HG03097 (cell line): ENCODE results near the gene OR52E6.
A peak's percentile ranks its signal among the peaks of the same experiment; 100 is the strongest.

Experiments used
- ATAC-seq: cut with Tn5 transposase; IDR thresholded peaks from one replicate; pipeline ENCODE4 v1.9.1; 2021; ENCODE audit not compliant: unreplicated experiment, low FRiP score

Gene OR52E6

DNA sequence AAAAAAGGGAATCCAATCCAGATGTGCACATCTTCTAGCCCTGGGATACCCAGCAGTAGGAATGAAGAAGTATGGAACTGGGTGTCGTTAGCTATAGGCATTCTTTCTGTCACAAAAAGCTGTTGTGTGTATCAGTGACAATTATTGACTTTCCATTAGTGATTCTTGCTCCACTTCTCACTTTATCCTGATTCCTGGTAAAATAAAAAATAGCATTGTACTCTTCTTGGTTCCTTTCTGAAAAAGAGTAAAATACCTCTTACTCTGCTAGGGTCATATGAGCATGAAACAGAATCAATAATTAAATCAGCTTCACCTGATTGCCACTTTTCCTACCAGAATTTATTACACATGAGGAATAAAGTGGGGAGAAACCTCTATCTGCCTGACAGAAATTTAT is at the start of gene OR52E6:
OR52E6 (minus strand) TSS at position 101 of the 400 bp plus-strand sequence; CDS start at position 101, 0 bp downstream.
- ATAC-seq = no peak

DNA sequence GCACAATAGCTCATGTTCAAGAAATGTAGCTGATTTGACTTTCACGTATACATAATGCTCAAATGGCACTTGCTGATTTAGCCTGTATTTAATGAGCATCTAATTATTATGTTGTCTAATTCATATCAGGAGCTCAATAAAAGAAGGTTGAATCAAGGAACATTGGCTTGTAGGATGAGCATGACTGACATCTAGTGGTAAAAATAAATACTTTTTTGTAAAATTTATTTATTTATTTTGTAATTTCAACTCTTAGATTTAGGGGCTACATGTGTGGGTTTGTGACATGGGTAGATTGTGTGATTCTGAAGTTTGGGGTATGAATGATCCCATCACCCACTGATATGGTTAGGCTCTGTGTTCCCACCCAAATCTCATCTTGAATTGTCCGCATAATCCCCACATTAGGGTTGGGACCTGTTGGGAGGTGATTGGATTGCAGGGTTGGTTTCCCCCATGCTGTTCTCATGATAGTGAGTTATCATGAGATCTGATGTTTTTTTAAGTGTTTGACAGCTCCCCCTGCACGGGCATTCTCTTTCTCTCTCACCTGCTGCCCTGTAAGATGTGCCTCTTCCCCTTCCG is 49.6 kb upstream of the OR52E6 start:
- no peak for ATAC-seq

DNA sequence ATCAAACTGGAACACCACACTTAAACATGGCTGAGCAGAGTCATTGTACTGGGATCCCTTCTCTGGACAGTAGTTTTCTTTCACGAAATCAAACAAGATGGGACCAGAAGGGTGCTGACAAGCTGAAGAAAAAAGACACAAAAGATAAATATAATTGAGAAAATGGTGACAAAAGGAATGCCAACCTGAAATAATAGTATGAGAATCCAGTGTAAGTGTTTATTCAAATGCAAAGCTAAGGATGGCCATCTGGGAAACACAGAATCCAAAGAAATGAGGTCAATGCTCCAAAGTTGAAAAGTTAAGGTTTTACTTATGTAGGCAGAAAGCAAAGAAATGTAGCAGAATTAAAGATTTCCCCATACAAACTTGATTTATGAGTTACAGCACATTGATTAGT is 46.0 kb upstream of the OR52E6 start:
- ATAC-seq = no peak

DNA sequence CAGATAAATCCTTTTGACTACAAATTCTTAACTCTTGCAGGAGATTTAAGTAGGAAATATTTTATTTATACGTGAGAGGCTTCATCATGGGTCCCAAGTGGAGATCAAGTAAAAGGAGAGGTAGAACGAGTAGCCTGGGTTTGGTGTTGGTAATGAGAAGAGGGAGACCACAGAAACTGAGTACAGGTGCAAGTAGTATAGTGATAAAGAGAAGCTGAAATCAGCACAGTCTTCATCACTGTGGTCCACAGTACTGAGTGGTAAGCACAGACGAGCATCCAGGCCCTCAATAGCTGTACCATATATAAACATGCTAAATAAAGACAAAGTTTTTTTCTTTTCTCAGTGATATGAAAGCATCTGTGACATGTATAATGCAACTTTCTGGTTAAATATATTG is 45.5 kb upstream of the OR52E6 start:
- ATAC-seq = no peak

DNA sequence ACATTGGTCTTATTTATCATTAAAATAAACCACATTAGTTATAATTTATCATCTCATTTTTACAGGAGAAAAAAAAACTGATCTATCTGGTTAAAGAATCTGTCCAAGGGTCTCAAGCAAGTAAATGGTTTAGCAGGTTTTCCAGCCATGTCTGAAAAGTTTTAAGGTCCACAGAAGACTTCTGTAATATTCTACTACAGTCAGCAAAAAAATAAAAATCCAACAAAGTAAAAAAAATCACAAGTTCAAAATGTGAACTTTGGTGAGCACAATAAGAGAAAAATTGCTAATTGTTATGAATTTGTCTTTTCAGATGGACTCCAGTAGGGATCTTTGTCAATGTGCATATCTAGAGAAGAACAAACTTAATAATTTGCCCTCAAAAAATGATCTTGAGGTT is 40.1 kb upstream of the OR52E6 start:
- ATAC-seq = no peak

DNA sequence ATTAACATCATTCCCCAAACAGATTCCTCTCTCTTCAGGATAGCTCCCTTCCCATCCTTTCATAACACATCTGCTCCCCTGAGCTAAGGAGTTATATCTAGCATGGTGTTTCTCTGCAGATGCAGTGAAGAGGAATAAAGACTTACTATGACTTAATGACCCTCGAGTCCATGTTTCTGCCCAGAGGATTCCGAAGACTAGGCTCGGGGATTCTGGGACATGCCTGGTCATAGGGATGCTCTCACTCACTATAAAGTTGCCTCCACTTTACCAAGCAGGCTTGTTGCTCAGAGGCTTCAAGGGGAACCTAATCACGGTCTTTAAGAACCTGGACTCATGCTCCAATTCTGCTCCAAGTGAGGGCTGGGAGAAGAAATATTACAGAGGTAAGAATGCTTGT is 38.6 kb upstream of the OR52E6 start, which contains the start of gene OR52E4:
OR52E4 (plus strand) TSS at position 301 of the 400 bp plus-strand sequence. CDS start 3,664 bp downstream, outside the sequence.
- no peak for ATAC-seq

DNA sequence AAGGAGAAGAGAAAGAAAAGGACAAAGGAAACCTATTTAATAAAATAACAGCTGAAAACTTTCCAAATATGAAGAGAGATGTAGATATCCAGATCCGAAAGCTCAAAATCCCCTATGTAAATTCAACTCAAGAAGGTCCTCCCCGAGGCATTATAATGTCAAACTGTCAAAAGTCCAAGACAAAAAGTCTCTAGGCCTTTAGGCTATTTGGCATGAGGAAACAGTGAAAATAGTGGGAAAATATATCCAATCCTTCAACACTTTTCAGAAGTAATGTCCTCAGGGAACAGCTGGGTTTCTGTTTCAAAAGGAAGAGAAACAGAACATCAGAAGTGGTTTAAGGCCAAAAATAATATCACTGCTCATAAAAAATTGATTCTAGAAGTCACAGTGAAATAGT is 36.9 kb upstream of the OR52E6 start:
- no peak for ATAC-seq

DNA sequence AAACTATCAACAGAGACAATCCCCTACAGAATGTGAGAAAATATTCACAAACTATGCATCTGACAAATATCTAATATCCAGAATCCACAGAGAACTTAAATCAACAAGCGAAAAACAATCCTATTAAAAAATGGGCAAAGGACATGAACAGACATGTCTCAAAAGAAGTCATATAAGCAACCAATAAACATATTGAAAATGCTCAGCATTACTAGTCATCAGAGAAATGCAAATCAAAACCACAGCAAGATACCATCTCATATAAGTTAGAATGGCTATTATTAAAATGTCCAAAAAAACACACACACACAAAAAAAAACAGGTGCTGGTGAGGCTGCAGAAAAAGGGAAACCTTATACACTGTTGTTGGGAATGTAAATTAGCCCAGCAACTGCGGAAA is 24.1 kb upstream of the OR52E6 start:
- no peak for ATAC-seq

DNA sequence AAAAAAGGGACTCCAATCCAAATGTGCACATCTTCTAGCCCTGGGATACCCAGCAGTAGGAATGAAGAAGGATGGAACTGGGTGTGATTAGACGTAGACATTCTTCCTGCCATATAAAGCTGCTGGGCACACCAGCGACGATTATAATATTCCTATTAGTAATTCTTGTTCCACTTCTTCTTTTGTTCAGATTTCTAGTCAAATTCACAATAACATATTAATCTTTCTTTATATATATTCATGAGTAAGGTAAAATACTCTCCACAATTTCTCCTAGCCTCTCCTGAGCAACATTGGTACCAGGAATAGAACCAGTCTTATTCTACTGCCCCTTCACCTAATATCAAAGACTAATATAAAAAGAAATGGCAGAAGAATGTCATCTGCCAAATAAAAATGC is 15.9 kb upstream of the OR52E6 start, which contains the start of gene OR52E8:
OR52E8 (minus strand) TSS at position 101 of the 400 bp plus-strand sequence; CDS start at position 101, 0 bp downstream.
- no peak for ATAC-seq

DNA sequence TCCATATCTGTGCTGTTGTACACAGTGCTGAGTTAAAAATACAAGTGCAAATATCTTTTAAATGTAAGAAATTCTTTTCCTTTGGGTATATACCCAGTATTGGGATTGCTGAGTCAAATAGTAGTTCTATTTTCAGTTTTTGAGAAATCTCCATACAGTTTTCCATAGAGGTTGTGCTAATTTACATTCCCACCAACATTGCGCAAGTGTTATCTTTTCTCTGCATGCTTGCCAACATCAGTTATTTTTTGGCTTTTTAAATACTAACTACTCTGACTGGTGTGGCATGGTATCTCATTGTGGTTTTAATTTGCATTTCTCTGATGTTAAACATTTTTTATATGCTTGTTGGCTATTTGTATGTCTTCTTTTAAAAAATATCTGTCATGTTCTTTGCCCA is 9.3 kb upstream of the OR52E6 start:
- ATAC-seq = no peak

DNA sequence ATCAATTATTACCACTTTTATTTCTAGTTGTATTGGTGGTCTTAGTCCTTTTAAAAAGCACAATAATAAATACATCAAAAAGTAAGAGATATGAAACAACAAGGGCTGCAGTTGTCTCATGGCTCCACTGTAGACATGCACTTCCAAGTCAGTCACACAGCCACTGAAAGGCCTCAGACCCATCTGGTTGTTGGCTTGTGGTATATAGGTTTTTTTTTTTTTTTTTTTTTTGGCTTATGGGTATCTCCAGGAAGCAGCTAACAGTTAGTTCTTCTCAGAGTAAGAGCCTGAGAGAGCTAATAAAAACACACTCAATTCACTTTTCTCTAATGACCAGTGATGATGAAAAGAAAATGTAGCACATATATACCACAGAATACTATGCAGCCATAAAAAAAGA is 6.0 kb upstream of the OR52E6 start:
- ATAC-seq = no peak

DNA sequence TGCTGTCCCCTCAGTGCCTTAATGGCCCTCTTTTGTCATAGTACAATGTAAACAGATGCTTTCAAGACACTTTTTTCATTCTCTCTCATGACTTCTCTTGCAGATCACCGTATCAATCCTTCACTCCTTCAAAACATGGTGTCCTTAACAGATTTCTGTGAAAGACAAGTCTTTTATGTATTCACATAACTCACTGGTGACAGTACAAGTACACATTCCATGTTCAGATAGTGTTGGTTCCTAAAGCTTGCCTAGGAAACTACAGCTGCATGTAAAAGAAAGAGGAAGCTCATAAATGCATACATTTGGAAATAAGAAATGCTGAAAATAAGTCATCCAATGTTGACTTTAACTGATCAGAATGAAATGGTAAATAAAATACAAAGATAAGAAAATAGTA is 5.0 kb upstream of the OR52E6 start:
- no peak for ATAC-seq

DNA sequence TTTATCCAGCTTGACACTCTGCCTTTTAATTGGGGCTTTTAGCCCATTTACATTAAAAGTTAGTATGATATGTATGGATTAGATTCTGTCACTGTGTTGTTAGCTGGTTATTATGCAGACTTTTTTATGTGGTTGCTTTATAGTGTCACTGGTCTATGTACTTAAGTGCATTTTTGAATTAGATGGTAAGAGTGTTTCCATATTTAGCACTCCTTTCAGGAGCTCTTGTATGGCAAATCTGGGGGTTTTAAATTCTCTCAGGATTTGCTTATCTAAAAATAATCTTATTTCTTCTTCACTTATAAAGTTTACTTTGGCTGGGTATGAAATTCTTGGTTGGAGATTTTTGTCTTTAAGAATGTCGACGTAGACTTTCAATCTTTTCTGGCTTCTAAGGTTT is 4.0 kb downstream of the OR52E6 start:
- no peak for ATAC-seq

DNA sequence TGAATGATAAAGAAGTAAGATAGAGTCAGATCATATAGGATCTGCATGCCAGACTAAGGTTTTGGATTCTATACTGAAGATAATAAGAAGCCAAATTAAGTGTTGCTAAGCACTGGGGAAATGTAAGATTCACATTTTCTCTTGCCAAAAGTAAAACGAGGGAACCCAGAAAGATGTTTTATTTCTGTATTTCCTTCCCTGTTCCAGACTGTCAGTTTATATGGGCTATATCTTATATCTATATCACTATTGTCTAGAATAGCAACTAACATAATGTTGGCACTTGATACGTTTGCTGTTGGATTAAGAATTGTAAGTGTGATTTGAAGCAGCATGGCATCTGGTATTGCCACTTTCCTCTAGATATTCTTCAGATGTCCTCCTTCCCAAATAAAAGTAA is 8.3 kb downstream of the OR52E6 start:
- no peak for ATAC-seq

DNA sequence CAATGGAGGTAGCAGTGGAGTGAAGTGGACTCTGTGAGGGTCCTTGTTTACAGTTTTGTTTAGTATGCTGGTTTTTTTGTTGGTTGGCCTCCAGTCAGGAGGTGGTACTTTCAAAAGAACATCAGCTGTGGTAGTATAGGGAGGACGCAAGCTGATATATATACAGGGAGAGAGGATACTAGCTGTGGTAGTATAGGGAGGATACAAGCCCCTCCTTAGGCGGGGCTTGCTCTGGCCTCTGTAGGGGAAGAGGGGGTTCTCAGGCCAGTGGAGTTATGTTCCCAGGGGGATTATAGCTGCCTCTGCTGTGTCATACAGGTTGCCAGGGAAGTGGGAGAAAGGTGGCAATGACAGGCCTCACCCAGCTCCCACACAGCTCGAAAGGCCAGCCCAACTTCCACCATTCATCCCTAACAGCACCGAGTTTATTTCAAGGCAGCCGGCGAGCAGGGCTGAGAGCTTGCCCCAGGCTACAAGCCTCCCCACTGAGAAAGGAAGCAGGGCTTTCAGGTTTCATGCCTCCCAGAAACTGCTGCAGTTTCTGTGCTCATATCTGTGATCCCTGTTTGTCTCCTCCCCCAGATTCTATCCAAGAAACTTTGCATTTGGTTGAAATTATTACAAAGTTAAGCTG is 10.4 kb downstream of the OR52E6 start:
- ATAC-seq = no peak

DNA sequence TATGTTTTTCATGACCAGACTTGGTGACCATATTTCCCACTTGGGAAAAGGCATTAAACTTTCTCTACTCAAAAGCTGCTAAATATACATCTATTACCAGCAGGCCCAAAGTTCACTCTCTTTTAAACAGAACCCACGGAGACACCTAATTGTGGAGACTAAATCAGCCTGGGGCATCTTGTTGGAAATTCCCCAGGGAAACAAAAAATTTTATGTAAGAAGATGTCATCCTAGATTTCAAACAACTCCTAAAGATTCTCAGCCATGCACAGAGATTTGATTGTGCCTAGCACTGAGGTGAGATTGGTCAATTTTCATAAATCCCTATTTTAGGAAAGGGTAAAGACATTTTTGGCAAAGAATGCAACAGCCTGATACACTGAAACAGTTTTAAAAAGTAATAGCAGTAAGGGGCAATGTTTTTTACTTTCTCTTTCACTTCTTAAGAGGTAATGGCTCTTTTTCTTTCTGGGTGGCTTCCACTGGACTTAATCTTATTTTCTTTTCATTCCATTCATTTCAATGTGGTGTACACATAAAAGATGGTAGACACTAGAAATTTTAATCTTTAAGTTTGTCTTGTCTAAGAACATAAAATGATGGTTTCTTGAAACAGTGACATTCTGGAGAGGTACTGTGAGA is 23.3 kb downstream of the OR52E6 start:
- peak; percentile 56 for ATAC-seq

DNA sequence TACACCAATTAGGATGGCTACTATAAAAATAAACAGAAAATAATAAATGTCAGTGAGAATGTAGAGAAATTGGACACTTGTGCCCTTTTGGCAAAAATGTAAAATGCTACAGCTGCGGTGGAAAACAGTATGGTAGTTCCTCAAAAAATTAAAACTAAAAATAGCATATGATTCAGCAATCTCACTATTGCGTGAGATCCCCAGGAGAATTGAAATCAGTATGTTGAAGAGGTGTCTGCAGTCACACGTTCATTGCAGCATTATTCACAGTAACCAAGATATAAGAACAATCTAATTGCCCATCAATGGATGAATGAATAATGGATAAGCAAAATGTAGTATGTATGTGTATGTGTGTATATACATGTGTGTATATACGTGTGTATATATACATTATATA is 26.2 kb downstream of the OR52E6 start:
- no peak for ATAC-seq

DNA sequence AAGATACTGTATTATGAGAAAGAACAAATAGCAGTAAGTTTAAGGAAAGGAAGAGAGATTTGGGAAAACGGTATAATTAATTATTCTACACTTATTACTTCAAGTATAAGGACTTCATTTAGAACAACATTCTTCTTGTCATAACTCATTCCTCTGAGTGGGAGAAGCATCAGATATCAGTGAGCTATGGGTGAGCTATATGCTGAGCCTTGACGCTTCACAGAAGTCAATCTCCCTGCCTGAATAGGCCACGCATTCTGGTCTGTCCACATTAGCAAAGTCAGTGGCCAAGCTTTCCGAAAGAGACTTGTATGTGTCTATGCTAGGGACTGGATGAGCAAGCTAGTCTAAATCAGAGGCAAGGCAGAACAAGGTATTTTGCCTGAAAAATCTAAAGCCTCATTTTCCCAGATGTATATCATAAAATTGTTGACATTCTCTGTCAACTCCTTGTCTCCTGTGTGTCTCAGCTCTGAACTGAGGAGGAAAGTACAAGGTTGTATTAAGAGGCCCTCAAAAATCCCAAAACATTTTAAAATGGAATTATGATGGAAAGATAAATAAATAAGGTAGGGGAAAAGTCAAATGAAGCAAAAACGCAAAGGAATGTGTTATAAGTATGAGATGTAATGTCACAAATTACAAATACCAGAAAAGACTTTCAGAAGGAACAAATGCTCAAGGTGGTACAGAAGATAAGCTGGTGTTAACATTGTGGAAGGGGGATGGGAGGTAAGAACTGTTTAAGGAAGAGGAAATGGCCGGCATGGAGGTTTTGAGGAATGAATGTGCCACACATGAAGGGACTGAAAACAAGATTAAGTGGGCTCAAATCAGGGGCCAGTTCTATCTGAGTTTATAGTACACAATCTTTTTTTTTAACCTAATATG is 31.5 kb downstream of the OR52E6 start:
- no peak for ATAC-seq

DNA sequence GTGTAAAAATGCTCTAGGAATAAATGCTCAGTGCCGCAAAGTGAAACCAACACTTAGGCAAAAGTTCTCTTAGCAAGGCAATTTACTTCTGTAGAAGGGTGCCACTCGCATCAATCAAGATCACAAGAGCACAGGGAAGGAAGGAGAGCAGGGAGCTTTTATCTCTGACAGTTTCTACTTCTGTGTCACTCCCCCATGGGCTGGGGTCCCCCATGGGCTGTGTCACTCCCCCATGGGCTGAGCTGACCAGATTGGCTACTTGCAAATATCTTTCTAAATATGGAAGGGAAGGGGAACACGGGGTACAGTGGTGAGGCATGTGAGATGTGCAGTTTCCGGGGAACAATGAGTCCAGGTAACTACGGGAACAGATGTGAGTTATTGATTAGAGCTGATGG is 32.6 kb downstream of the OR52E6 start:
- ATAC-seq = peak; percentile 22

DNA sequence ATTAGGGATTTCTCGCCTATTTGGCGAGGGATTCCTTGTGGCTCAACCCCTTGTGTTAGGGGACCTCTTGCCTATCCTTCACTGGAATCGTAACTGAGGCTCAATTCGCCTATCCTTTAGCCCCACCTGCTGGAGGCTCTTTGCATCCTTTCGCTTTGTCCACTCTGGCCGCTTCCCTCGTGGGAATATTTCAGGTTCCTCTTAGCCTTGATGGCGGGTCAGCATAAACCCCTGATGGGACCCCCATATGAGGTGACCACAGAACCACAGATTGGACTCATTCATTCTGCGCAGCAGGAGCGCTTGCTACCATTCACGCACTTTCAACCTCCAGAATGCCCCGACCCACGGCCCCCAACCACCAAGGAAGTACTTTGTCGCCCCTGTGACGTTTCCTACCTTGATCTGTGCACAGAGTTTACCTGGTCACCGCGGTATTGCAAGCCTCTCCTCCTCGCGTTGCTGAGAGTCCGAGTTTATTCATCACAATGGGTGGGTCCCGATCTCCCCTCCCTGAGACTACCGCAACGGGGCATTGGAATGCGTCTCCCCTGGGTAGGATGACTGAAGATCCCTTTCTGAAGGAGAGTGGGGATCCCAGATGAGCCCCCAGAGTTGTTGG is 33.1 kb downstream of the OR52E6 start, which contains the start of gene OR52N2:
OR52N2 (plus strand) TSS at position 425 of the 622 bp plus-strand sequence. CDS start 11,412 bp downstream, outside the sequence.
- ATAC-seq = peak; percentile 87
